Measurements from ENCODE around the gene SLC4A3. TPM values are rescaled to one million over a fixed set of nuclear protein-coding genes. Genes with fewer than 3 reads are reported as not detected.

The SLC4A3 gene
- total RNA-seq, 6 experiments from 2014 or later, result 0.14 to 0.42 (median 0.27) TPM; not detected in 1

- H3K27me3 ChIP-seq, result no peaks in the 10 kb centered on the region
- no peaks in the 10 kb centered on the region for H3K4me1 ChIP-seq
- intact Hi-C loops (cut with DNase I), result no loop called here
- ATAC-seq, result peak in 2 of 4 donors; percentile 18 to 64
- H3K4me3 ChIP-seq, result no peak overlapping the region
- TF ChIP-seq CTCF (IDR thresholded peaks at IDR 0.05) (no peak), POLR2A (IDR thresholded peaks at IDR 0.05) (no peak)
- H3K27ac ChIP-seq, result no peak overlapping the region
- H3K9me3 ChIP-seq, result no peaks in the 10 kb centered on the region
- peak in 1 of 3 donors; percentile 48 for DNase-seq
- 39% methylated on average over 2 of the region's 3 CpGs for WGBS (ENCODE audit: insufficient coverage, low coverage, low lambda C conversion rate, missing lambda C conversion rate)
- H3K36me3 ChIP-seq, result peaks cover 0 to 5% (median 0%) of the 10 kb centered on the region in 4 donors
Measured at GRCh38 chr2:219618733-219619122, 8.7 kb upstream of the SLC4A3 start.

GRCh38 chr2:219619235-219619634 lies 8.2 kb upstream of the SLC4A3 start:
- intact Hi-C loops (cut with DNase I), result no loop called here
- Histone ChIP-seq H3K4me3 (no peak overlapping the region), H3K27me3 (no peaks in the 10 kb centered on the region), H3K4me1 (no peaks in the 10 kb centered on the region), H3K9me3 (no peaks in the 10 kb centered on the region), H3K27ac (no peak overlapping the region), H3K36me3 (peaks cover 0 to 5% (median 0%) of the 10 kb centered on the region in 4 donors)
- TF ChIP-seq CTCF (IDR thresholded peaks at IDR 0.05), result no peak
- no peak for TF ChIP-seq POLR2A (IDR thresholded peaks at IDR 0.05)
- 64% methylated on average over 4 of the region's 4 CpGs for WGBS (ENCODE audit: insufficient coverage, low coverage, low lambda C conversion rate, missing lambda C conversion rate)
- ATAC-seq (no peak), DNase-seq (no peak)

- intact Hi-C loops (cut with DNase I), result no loop called here
- Histone ChIP-seq H3K9me3 (no peaks in the 10 kb centered on the region), H3K27ac (no peak overlapping the region), H3K4me3 (no peak overlapping the region), H3K27me3 (no peaks in the 10 kb centered on the region), H3K36me3 (no peaks in the 10 kb centered on the region), H3K4me1 (no peaks in the 10 kb centered on the region)
- TF ChIP-seq CTCF (IDR thresholded peaks at IDR 0.05), result no peak
- TF ChIP-seq POLR2A (IDR thresholded peaks at IDR 0.05), result no peak
- DNase-seq (no peak), ATAC-seq (no peak)
- WGBS (ENCODE audit: insufficient coverage, low coverage, low lambda C conversion rate, missing lambda C conversion rate), result 81% methylated on average over 6 of the region's 6 CpGs
Measured at GRCh38 chr2:219620546-219620945, 6.9 kb upstream of the SLC4A3 start.

- Histone ChIP-seq H3K4me1 (no peaks in the 10 kb centered on the region), H3K36me3 (no peaks in the 10 kb centered on the region), H3K27me3 (no peaks in the 10 kb centered on the region), H3K9me3 (no peaks in the 10 kb centered on the region), H3K27ac (no peak overlapping the region), H3K4me3 (no peak overlapping the region)
- intact Hi-C loops (cut with DNase I), result no loop called here
- DNase-seq, result no peak
- 56% methylated on average over 4 of the region's 4 CpGs for WGBS (ENCODE audit: insufficient coverage, low coverage, low lambda C conversion rate, missing lambda C conversion rate)
- TF ChIP-seq POLR2A (IDR thresholded peaks at IDR 0.05) (no peak), CTCF (IDR thresholded peaks at IDR 0.05) (no peak)
- ATAC-seq, result no peak
Measured at GRCh38 chr2:219621935-219622334, 5.5 kb upstream of the SLC4A3 start.

GRCh38 chr2:219622472-219622871 lies 5.0 kb upstream of the SLC4A3 start:
- H3K36me3 ChIP-seq, result no peaks in the 10 kb centered on the region
- TF ChIP-seq CTCF (IDR thresholded peaks at IDR 0.05) (no peak), POLR2A (IDR thresholded peaks at IDR 0.05) (no peak)
- H3K4me1 ChIP-seq, result no peaks in the 10 kb centered on the region
- no peak for ATAC-seq
- no peaks in the 10 kb centered on the region for H3K9me3 ChIP-seq
- no peak for DNase-seq
- no peak overlapping the region for H3K4me3 ChIP-seq
- no peak overlapping the region for H3K27ac ChIP-seq
- WGBS (ENCODE audit: insufficient coverage, low coverage, low lambda C conversion rate, missing lambda C conversion rate), result no CpG with 5 or more reads among the region's 2 CpGs
- H3K27me3 ChIP-seq, result no peaks in the 10 kb centered on the region
- intact Hi-C loops (cut with DNase I), result no loop called here

Measured in right lobe of liver (tissue), 6 donors.